ENCODE data around the gene RFPL1.
"Not testable (repeated sequence)": the region's sequence is repeated elsewhere in the genome, so short reads cannot be mapped to it uniquely, and the experiment has no call there.

RFPL1 gene

DNA sequence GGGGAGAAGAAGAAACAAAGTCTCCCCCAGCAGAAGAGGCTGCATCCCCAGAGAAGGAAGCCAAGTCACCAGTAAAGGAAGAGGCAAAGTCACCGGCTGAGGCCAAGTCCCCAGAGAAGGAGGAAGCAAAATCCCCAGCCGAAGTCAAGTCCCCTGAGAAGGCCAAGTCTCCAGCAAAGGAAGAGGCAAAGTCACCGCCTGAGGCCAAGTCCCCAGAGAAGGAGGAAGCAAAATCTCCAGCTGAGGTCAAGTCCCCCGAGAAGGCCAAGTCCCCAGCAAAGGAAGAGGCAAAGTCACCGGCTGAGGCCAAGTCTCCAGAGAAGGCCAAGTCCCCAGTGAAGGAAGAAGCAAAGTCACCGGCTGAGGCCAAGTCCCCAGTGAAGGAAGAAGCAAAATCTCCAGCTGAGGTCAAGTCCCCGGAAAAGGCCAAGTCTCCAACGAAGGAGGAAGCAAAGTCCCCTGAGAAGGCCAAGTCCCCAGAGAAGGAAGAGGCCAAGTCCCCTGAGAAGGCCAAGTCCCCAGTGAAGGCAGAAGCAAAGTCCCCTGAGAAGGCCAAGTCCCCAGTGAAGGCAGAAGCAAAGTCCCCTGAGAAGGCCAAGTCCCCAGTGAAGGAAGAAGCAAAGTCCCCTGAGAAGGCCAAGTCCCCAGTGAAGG, 50.9 kb downstream of the RFPL1 start:
- H3K9me3 Mint-ChIP-seq, H3K36me3 Mint-ChIP-seq: not testable (repeated sequence)
- ATAC-seq (replicated peaks) (peak; percentile 61 to 69), DNase-seq (peak; percentile 66)
- H3K4me1 Mint-ChIP-seq, result peaks cover 30 to 45% of the 10 kb centered on the region in 2 donors
- peak overlapping the region; percentile 91 for H3K27ac Mint-ChIP-seq
- H3K4me3 Mint-ChIP-seq, result peak overlapping the region; percentile 39 to 40
- peaks cover 7 to 12% of the 10 kb centered on the region in 2 donors for H3K27me3 Mint-ChIP-seq

DNA sequence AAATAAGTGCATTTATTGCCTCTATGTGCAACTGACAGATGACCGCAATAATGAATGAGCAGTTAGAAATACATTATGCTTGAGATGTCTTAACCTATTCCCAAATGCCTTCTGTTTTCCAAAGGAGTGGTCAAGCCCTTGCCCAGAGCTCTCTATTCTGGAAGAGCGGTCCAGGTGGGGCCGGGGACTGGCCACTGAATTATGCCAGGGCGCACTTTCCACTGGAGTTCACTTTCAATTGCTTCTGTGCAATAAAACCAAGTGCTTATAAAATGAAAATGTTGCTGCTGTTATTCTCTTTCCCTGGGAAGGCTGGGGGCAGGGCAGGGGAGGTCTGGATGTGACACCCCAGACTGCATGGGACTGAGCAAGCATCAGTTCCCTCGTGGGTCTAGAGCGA, 52.6 kb downstream of the RFPL1 start:
- ATAC-seq (replicated peaks), result no peak
- DNase-seq, result no peak
- Mint-ChIP-seq H3K27me3 (peaks cover 3 to 6% of the 10 kb centered on the region in 2 donors), H3K4me1 (peaks cover 31 to 45% of the 10 kb centered on the region in 2 donors), H3K9me3 (peaks cover 6 to 7% of the 10 kb centered on the region in 2 donors), H3K4me3 (no peak overlapping the region), H3K27ac (no peak overlapping the region), H3K36me3 (peaks cover 15 to 16% of the 10 kb centered on the region in 2 donors)
